ENCODE measurements around the gene ELMOD2.
A peak's percentile ranks its signal among the peaks of the same experiment; 100 is the strongest.
"Not testable (repeated sequence)": the region's sequence is repeated elsewhere in the genome, so short reads cannot be mapped to it uniquely, and the experiment has no call there.

ELMOD2 gene

GRCh38 chr4:140523857-140524742 lies at the start of gene ELMOD2:
Gene ELMOD2 (plus strand): TSS chr4:140524168. CDS start chr4:140525429, 1,261 bp downstream.
- peak; percentile 59 to 99 (median 96) for DNase-seq

GRCh38 chr4:140483445-140483844 lies 40.5 kb upstream of the ELMOD2 start:
- DNase-seq, result no peak

- DNase-seq, result no peak
Observed at GRCh38 chr4:140485939-140486338, 38.0 kb upstream of the ELMOD2 start.

- no peak for DNase-seq
Observed at GRCh38 chr4:140497405-140497746, 26.6 kb upstream of the ELMOD2 start.

- DNase-seq, result no peak
Observed at GRCh38 chr4:140497747-140498636, 26.0 kb upstream of the ELMOD2 start, which contains the start of gene MGAT4D. Gene MGAT4D (minus strand): TSS chr4:140498293. CDS start chr4:140498222, 71 bp downstream.

- DNase-seq, result no peak
Observed at GRCh38 chr4:140499391-140499790, 24.6 kb upstream of the ELMOD2 start.

GRCh38 chr4:140504261-140504660 lies 19.7 kb upstream of the ELMOD2 start:
- DNase-seq, result no peak

GRCh38 chr4:140513765-140514164 lies 10.2 kb upstream of the ELMOD2 start:
- DNase-seq, result not testable (repeated sequence)

GRCh38 chr4:140515423-140515822 lies 8.5 kb upstream of the ELMOD2 start:
- DNase-seq, result no peak

- DNase-seq, result no peak
Observed at GRCh38 chr4:140523370-140523856, 555 bp upstream of the ELMOD2 start.

GRCh38 chr4:140529434-140529833 lies 5.5 kb downstream of the ELMOD2 start:
- no peak for DNase-seq

- DNase-seq, result no peak
Observed at GRCh38 chr4:140533951-140534480, 10.0 kb downstream of the ELMOD2 start.

GRCh38 chr4:140556372-140557085 lies 32.6 kb downstream of the ELMOD2 start:
- no peak for DNase-seq

- no peak for DNase-seq
Observed at GRCh38 chr4:140557831-140558435, 34.0 kb downstream of the ELMOD2 start.

GRCh38 chr4:140559696-140560095 lies 35.7 kb downstream of the ELMOD2 start:
- no peak for DNase-seq

- DNase-seq, result no peak
Observed at GRCh38 chr4:140568507-140569306, 44.7 kb downstream of the ELMOD2 start, which contains the start of gene UCP1. Gene UCP1 (minus strand): TSS chr4:140568961. CDS start chr4:140568729, 232 bp downstream.

- DNase-seq, result no peak
Observed at GRCh38 chr4:140569307-140569638, 45.3 kb downstream of the ELMOD2 start.

- no peak for DNase-seq
Observed at GRCh38 chr4:140571620-140572019, 47.7 kb downstream of the ELMOD2 start.

- DNase-seq, result no peak
Observed at GRCh38 chr4:140575489-140575888, 51.5 kb downstream of the ELMOD2 start.

- DNase-seq, result no peak
Observed at GRCh38 chr4:140579278-140579677, 55.3 kb downstream of the ELMOD2 start.
